Smooth muscle cell (in vitro differentiated cells): ENCODE measurements around the gene PSMD5. TPM values are rescaled to one million over a fixed set of nuclear protein-coding genes. Genes with fewer than 3 reads are reported as not detected.
A peak's percentile ranks its signal among the peaks of the same experiment; 100 is the strongest.

ENCODE experiments used
- DNase-seq: peaks from one replicate; lab custom pipeline; 2025; ENCODE audit not compliant: unreplicated experiment; lab: John Stamatoyannopoulos, UW
- H2AFZ ChIP-seq: fragments of 200-600 bp; sonication (generic); 2 replicates; pipeline ENCODE4 v1.6.0; 2016; ENCODE audit warnings: antibody characterized with exemption, low read depth, mild to moderate bottlenecking
- H3F3A ChIP-seq: fragments of 200-600 bp; sonication (generic); 2 replicates; pipeline ENCODE4 v1.6.0; 2017; ENCODE audit warnings: antibody characterized with exemption, low read depth
- H3K27ac ChIP-seq: fragments of 200-600 bp; sonication (generic); 2 replicates; pipeline ENCODE4 v1.5.1; 2016; ENCODE audit warnings: low read depth, mild to moderate bottlenecking
- H3K27me3 ChIP-seq: fragments of 200-600 bp; sonication (generic); 2 replicates; pipeline ENCODE4 v1.6.1; 2016; ENCODE audit warnings: low read depth, mild to moderate bottlenecking
- H3K36me3 ChIP-seq: fragments of 200-600 bp; sonication (generic); 2 replicates; pipeline ENCODE4 v1.5.1; 2016; ENCODE audit warnings: low read depth
- H3K4me1 ChIP-seq: fragments of 200-600 bp; sonication (generic); 2 replicates; pipeline ENCODE4 v1.5.1; 2016; ENCODE audit warnings: low read depth
- H3K4me2 ChIP-seq: fragments of 200-600 bp; sonication (generic); 2 replicates; pipeline ENCODE4 v1.6.0; 2016; ENCODE audit warnings: mild to moderate bottlenecking
- H3K4me3 ChIP-seq: fragments of 200-600 bp; sonication (generic); 2 replicates; pipeline ENCODE4 v1.5.1; 2016; ENCODE audit warnings: mild to moderate bottlenecking
- H3K79me2 ChIP-seq: fragments of 200-600 bp; sonication (generic); 2 replicates; pipeline ENCODE4 v1.6.0; 2016; ENCODE audit warnings: low read depth, mild to moderate bottlenecking
- H3K9ac ChIP-seq: fragments of 200-600 bp; sonication (generic); 2 replicates; pipeline ENCODE4 v1.6.0; 2016; ENCODE audit warnings: low read depth
- H3K9me3 ChIP-seq: fragments of 200-600 bp; sonication (generic); replicated peaks from 2 replicates; pipeline ENCODE4 v1.5.1; 2016; ENCODE audit warnings: low read depth
- H4K20me1 ChIP-seq: fragments of 200-600 bp; sonication (generic); 2 replicates; pipeline ENCODE4 v1.6.0; 2016; ENCODE audit warnings: low read depth
- WGBS: methylation state at CpG from one replicate; pipeline ENCODE4 v1.1.7; 2016; ENCODE audit warnings: low lambda C conversion rate; 5-methylcytosine and 5-hydroxymethylcytosine counted together
- polyA plus RNA-seq: library from polyadenylated mRNA; unstranded; fragments of >200 nt; fragmentation: Nextera tagmentation; extraction: Ambion mirVana; gene quantifications from 2 replicates; pipeline ENCODE4 v1.2.1, GENCODE V29; 2016
- total RNA-seq: library from RNA; depleted of rRNA; stranded (reverse); fragments of >200 nt; gene quantifications from 2 replicates; pipeline ENCODE4 v1.2.3, GENCODE V29; 2014
- TF ChIP-seq, protein P1 (sequence below): fragments of 200-600 bp; sonication (generic); IDR thresholded peaks from 2 replicates; pipeline ENCODE4 v1.5.1; 2017; ENCODE audit warnings: borderline replicate concordance, mild to moderate bottlenecking, antibody characterized with exemption; ENCODE audit not compliant: insufficient read depth, poor library complexity, severe bottlenecking

PSMD5 gene
- total and polyA plus RNA-seq, 2 experiments from 2014 or later: 14.4 to 18.6 TPM

DNA sequence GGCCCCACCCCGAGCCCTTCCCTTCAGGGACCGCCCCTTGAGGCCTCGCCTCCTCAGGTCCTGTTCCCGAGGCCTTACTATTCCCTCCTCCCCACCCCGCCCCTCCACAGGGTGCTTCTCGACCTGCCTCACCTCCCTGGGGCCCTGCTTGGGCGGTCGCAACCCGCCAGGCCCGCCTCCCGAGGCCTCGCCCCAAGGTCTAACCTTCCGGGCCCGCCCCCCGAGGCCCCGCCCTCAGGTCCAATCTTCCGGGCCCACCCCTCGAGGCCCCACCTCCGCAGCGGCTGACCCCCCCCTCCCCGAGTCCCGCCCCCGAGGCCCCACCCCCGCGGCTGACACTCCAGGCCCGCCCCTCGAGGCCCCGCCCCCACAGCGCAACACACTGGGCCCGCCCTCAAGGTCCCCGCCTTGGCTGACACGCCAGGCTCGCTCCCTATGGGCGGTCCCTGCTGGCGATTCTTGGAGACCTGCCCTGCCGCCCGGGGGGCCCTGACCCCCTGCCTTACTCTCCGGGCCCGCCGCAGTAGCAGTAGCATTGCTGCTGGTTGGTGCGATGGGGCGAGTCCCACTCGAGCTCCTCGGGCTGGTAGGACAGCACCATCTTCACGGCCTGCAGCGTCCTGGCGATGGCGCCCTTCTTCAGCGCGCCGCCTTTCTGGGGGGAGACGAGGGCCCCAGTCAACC is 26.1 kb upstream of the PSMD5 start:
- peak; percentile 95 for DNase-seq
- Histone ChIP-seq H3K4me3 (peak overlapping the region; percentile 57), H3K9ac (no peak overlapping the region), H3K79me2 (no peaks in the 10 kb centered on the region), H3K27ac (peak overlapping the region; percentile 6), H2AFZ (peak overlapping the region; percentile 84), H3K4me1 (no peaks in the 10 kb centered on the region), H3K4me2 (peak overlapping the region; percentile 86), H3K9me3 (no peaks in the 10 kb centered on the region), H3F3A (no peaks in the 10 kb centered on the region), H3K36me3 (no peaks in the 10 kb centered on the region), H3K27me3 (no peaks in the 10 kb centered on the region), H4K20me1 (no peaks in the 10 kb centered on the region)
- WGBS: 7% methylated on average over 23 of the region's 52 CpGs
- TF ChIP-seq, protein P1, sequence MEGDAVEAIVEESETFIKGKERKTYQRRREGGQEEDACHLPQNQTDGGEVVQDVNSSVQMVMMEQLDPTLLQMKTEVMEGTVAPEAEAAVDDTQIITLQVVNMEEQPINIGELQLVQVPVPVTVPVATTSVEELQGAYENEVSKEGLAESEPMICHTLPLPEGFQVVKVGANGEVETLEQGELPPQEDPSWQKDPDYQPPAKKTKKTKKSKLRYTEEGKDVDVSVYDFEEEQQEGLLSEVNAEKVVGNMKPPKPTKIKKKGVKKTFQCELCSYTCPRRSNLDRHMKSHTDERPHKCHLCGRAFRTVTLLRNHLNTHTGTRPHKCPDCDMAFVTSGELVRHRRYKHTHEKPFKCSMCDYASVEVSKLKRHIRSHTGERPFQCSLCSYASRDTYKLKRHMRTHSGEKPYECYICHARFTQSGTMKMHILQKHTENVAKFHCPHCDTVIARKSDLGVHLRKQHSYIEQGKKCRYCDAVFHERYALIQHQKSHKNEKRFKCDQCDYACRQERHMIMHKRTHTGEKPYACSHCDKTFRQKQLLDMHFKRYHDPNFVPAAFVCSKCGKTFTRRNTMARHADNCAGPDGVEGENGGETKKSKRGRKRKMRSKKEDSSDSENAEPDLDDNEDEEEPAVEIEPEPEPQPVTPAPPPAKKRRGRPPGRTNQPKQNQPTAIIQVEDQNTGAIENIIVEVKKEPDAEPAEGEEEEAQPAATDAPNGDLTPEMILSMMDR: peak; percentile 24

DNA sequence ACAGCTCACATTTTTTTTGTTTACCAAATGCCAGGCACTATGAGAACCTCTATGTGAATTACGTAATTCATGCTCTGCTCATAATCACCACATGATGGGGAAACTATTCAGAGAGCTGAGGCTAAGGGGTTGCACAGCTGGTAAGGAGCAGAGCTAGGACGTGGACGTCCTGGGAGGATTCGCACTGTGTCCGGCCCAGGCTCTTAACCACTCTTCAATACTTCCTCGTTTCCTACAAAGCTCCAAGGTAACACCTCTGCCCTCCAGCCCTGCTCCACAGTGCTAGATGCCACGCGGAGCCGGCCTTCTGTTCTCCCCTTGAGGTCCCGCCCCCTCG is 25.6 kb upstream of the PSMD5 start:
- TF ChIP-seq, protein P1: no peak

DNA sequence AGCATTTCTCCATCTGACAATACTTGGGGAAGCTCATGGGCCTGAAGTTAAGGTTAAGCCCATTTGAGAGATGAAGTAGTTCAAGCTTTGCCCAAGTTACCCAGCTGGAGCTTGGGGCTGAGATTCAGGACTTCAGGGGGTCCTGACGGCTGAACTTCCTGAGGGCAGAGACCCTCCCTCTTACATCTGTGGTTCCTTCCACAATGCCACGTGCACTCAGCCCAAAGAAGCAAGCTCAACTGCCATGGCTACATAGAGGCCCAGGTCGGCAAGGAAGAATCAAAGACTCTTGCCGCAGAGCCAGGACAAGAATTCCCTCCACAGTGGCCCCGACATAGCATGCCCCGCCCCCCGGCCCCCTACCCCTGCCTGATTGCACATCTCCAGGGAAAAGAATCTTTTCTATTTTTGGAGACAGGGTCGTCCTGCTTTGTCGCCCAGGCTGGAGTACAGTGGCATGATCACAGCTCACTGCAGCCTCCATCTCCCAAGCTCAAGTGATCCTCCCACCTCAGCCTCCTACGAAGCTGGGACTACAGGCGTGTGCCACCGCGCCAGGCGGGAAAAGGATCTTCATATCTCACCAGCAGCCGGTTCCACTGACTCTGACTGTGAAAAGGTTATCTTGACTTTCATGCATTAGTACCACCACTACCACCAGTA is 25.1 kb upstream of the PSMD5 start:
- Histone ChIP-seq H3K4me2 (peak overlapping the region; percentile 63), H3K4me3 (peak overlapping the region; percentile 44), H3K9me3 (no peaks in the 10 kb centered on the region), H3K36me3 (no peaks in the 10 kb centered on the region), H3K27me3 (no peaks in the 10 kb centered on the region), H3K79me2 (no peaks in the 10 kb centered on the region), H3F3A (no peaks in the 10 kb centered on the region), H3K4me1 (no peaks in the 10 kb centered on the region), H3K9ac (no peak overlapping the region), H4K20me1 (no peaks in the 10 kb centered on the region), H3K27ac (no peak overlapping the region), H2AFZ (peak overlapping the region; percentile 10)
- no peak for DNase-seq
- TF ChIP-seq, protein P1: no peak
- 88% methylated on average over 11 of the region's 15 CpGs for WGBS

More for the DNA sequence above, 25.6 kb upstream of the PSMD5 start:
- H2AFZ ChIP-seq: peak overlapping the region; percentile 10
- no peaks in the 10 kb centered on the region for H3K9me3 ChIP-seq
- no peaks in the 10 kb centered on the region for H4K20me1 ChIP-seq
- H3K27me3 ChIP-seq: no peaks in the 10 kb centered on the region
- no peak for DNase-seq
- H3F3A ChIP-seq: no peaks in the 10 kb centered on the region
- H3K27ac ChIP-seq: no peak overlapping the region
- H3K4me1 ChIP-seq: no peaks in the 10 kb centered on the region
- H3K4me2 ChIP-seq: peak overlapping the region; percentile 63
- no peaks in the 10 kb centered on the region for H3K79me2 ChIP-seq
- H3K9ac ChIP-seq: no peak overlapping the region
- no peaks in the 10 kb centered on the region for H3K36me3 ChIP-seq
- peak overlapping the region; percentile 44 for H3K4me3 ChIP-seq
- WGBS: 39% methylated on average over 8 of the region's 11 CpGs
